ENCODE results near the gene DACT3. TPM values are rescaled to one million over a fixed set of nuclear protein-coding genes. Genes with fewer than 3 reads are reported as not detected.

DACT3 gene
- total RNA-seq, 1 experiment from 2014 or later, result 1.9 TPM

DNA sequence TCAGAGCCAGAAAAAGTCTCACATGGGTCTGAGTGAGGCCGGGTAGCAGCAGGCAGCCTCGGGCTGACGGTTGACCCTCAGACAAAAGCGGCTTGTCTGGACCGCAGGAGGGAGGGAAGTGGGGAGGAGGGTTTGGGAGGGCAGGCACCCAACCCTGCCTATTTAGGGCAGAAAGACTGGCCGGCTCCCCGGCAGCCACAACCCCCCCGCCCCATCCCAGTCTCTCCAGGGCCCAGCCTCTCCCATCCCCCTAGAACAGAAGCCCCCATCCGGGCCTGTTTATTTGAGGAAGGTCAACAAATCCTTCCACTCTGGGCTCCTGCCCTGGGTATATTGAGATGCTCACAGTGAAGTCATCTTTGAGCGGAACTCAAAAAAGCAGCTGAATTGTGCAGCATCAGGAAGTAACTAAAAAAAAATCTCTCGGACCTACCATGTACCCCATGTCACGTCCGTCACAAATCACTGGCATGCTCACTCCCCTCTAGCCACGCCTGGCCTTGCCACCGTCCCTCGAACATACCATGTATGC lies 6.3 kb downstream of the DACT3 start:
- DNase-seq (no peak), ATAC-seq (no peak)
- ChIA-PET POLR2A (ENCODE audit: unreplicated experiment) (no interaction called here), CTCF (no interaction called here)
- no peaks in the 10 kb centered on the region for H3K9me3 ChIP-seq (ENCODE audit: low read length)
- H3F3A ChIP-seq (ENCODE audit: low read length, unreplicated experiment), result no peaks in the 10 kb centered on the region
- no TSS peak for BruUV-seq (replicated peaks)
- no peak overlapping the region for H2AFZ ChIP-seq (ENCODE audit: low read length)
- H4K20me1 ChIP-seq (ENCODE audit: low read length), result no peaks in the 10 kb centered on the region
- no peak overlapping the region for H3K4me3 ChIP-seq (ENCODE audit: low read length)
- H3K4me2 ChIP-seq (ENCODE audit: low read length), result no peak overlapping the region
- H3K9ac ChIP-seq (ENCODE audit: low read length), result no peak overlapping the region
- H3K4me1 ChIP-seq (ENCODE audit: insufficient read depth, low read length), result no peaks in the 10 kb centered on the region; the same call in 1 of the 2 replicates
- no peaks in the 10 kb centered on the region for H3K9me2 ChIP-seq (replicated peaks; ENCODE audit: low read length)
- H3K27me3 ChIP-seq (ENCODE audit: low read length), result no peaks in the 10 kb centered on the region
- no peak for TF ChIP-seq EZH2phosphoT487 (IDR thresholded peaks at IDR 0.05; ENCODE audit: borderline replicate concordance, low read length)
- no peak overlapping the region for H3K27ac ChIP-seq (ENCODE audit: low read length)
- no peaks in the 10 kb centered on the region for H3K36me3 ChIP-seq (ENCODE audit: low read depth, low read length)
- intact Hi-C loops (cut with micrococcal nuclease), result no loop called here
- H3K79me2 ChIP-seq (ENCODE audit: low read length), result no peaks in the 10 kb centered on the region

DNA sequence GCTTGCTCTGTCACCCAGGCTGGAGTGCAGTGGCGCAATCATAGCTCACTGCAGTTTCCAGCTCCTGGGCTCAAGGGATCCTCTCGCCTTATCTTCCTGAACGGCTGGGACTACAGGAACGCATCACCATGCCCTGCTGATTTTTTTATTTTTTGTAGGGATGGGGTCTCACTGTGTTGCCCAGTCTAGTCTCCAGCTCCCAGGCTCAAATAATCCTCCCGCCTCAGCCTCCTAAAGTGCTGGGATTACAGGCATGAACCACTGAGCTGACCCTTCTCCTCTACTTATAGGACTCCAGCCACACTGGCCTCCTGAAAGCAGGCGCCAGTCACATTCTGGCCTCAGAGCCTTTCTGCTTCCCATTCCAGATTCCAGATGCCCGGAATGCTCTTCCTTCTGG lies 10.5 kb downstream of the DACT3 start:
- Histone ChIP-seq H3K4me2 (ENCODE audit: low read length) (no peak overlapping the region), H3K9ac (ENCODE audit: low read length) (no peak overlapping the region), H3K9me2 (replicated peaks; ENCODE audit: low read length) (no peaks in the 10 kb centered on the region), H3K4me1 (ENCODE audit: insufficient read depth, low read length) (no peaks in the 10 kb centered on the region), H3K27me3 (ENCODE audit: low read length) (no peaks in the 10 kb centered on the region), H3K79me2 (ENCODE audit: low read length) (no peaks in the 10 kb centered on the region), H3K36me3 (ENCODE audit: low read depth, low read length) (no peaks in the 10 kb centered on the region), H3F3A (ENCODE audit: low read length, unreplicated experiment) (no peaks in the 10 kb centered on the region), H3K27ac (ENCODE audit: low read length) (no peak overlapping the region), H3K4me3 (ENCODE audit: low read length) (no peak overlapping the region), H4K20me1 (ENCODE audit: low read length) (no peaks in the 10 kb centered on the region), H3K9me3 (ENCODE audit: low read length) (no peaks in the 10 kb centered on the region), H2AFZ (ENCODE audit: low read length) (no peak overlapping the region)
- POLR2A ChIA-PET (ENCODE audit: unreplicated experiment), result no interaction called here
- DNase-seq (no peak), ATAC-seq (no peak)
- CTCF ChIA-PET, result interaction anchor here (0.6 kb wide), 1 partner anchor 162 kb away, joined by 3 read pairs; no protein-coding TSS in a partner anchor
- TF ChIP-seq EZH2 (IDR thresholded peaks at IDR 0.05; ENCODE audit: low read length, unreplicated experiment), result no peak
- no peak for TF ChIP-seq EZH2phosphoT487 (IDR thresholded peaks at IDR 0.05; ENCODE audit: borderline replicate concordance, low read length)
- TF ChIP-seq, protein P1, sequence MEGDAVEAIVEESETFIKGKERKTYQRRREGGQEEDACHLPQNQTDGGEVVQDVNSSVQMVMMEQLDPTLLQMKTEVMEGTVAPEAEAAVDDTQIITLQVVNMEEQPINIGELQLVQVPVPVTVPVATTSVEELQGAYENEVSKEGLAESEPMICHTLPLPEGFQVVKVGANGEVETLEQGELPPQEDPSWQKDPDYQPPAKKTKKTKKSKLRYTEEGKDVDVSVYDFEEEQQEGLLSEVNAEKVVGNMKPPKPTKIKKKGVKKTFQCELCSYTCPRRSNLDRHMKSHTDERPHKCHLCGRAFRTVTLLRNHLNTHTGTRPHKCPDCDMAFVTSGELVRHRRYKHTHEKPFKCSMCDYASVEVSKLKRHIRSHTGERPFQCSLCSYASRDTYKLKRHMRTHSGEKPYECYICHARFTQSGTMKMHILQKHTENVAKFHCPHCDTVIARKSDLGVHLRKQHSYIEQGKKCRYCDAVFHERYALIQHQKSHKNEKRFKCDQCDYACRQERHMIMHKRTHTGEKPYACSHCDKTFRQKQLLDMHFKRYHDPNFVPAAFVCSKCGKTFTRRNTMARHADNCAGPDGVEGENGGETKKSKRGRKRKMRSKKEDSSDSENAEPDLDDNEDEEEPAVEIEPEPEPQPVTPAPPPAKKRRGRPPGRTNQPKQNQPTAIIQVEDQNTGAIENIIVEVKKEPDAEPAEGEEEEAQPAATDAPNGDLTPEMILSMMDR (conservative IDR thresholded peaks at IDR 0.05; ENCODE audit: low read depth, low read length), result no peak
- BruUV-seq (replicated peaks), result no TSS peak
- intact Hi-C loops (cut with micrococcal nuclease), result no loop called here

DNA sequence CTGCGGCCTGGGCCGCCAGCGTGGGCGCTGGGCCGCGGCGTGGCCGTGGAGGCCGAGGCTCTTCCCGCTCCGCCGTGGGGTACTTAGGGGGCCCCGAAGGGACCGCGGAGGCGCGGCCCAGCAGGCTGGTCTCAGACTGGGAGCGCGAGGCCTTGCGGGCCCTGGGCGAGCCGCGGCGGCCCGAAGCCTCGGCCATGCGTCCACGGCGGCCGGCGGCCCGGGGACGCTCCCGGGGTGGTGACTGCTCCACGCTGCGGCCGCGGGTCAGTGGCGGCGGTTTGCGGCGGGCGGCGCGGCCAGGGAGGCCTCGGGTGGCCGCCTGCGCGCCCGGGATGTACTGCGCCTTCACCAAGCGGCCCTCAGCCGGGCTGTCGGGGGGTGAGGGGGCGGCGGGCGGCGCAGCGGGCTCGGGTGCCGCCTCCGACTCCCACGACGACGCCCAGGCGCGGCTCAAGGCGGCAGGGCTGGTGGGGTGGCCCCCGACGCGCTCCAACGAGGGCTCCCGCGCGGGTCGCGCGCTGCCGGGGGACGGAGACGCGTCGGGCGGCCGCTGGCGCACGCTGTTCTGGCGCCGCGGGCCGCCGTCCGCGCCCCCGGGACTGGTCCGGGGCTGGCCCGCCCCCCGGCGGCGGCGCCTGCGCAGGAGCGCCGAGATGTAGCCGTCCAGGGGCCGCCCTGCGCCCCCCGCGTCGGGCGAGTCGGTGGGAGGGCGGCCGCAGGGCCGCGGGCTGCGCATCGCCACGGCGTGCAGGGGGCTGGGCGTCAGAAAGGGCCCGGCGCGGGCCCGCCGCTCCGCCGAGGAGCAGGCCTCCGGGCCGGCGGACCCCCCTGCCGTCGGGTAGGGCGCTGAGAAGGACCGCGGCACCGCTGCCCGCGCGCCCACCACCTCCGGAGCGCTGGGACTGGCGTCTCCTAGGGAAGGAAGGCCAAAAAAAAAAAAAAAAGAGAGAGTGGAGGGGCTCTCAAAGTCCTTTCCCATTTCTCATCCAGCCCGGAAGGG lies 11.7 kb downstream of the DACT3 start:
- Histone ChIP-seq H3K4me3 (ENCODE audit: low read length) (no peak overlapping the region), H3F3A (ENCODE audit: low read length, unreplicated experiment) (no peaks in the 10 kb centered on the region), H3K27ac (ENCODE audit: low read length) (no peak overlapping the region), H3K4me2 (ENCODE audit: low read length) (no peak overlapping the region), H3K9me2 (replicated peaks; ENCODE audit: low read length) (no peaks in the 10 kb centered on the region), H2AFZ (ENCODE audit: low read length) (no peak overlapping the region), H3K27me3 (ENCODE audit: low read length) (no peaks in the 10 kb centered on the region), H3K9ac (ENCODE audit: low read length) (no peak overlapping the region), H3K36me3 (ENCODE audit: low read depth, low read length) (no peaks in the 10 kb centered on the region), H4K20me1 (ENCODE audit: low read length) (no peaks in the 10 kb centered on the region), H3K9me3 (ENCODE audit: low read length) (no peaks in the 10 kb centered on the region), H3K4me1 (ENCODE audit: insufficient read depth, low read length) (no peaks in the 10 kb centered on the region), H3K79me2 (ENCODE audit: low read length) (no peaks in the 10 kb centered on the region)
- ChIA-PET CTCF (no interaction called here), POLR2A (ENCODE audit: unreplicated experiment) (no interaction called here)
- no peak for ATAC-seq
- intact Hi-C loops (cut with micrococcal nuclease), result no loop called here
- no TSS peak for BruUV-seq (replicated peaks)
- DNase-seq, result no peak
- no peak for TF ChIP-seq EZH2 (IDR thresholded peaks at IDR 0.05; ENCODE audit: low read length, unreplicated experiment)
- TF ChIP-seq, protein P1 (conservative IDR thresholded peaks at IDR 0.05; ENCODE audit: low read depth, low read length), result no peak
- TF ChIP-seq EZH2phosphoT487 (IDR thresholded peaks at IDR 0.05; ENCODE audit: borderline replicate concordance, low read length), result no peak
